Neural cell (in vitro differentiated cells): ENCODE results near the gene OSBPL5. TPM values are rescaled to one million over a fixed set of nuclear protein-coding genes. Genes with fewer than 3 reads are reported as not detected.

Experiments used
- H2AFZ ChIP-seq: fragments of 200-600, 300-800 bp; sonication (generic), shearing (Covaris generic); 2 replicates; pipeline ENCODE4 v1.6.0; 2014; ENCODE audit warnings: low read depth, mild to moderate bottlenecking, antibody characterized with exemption, low read length, moderate library complexity
- H3F3A ChIP-seq: fragments of 200-600 bp; shearing (Covaris generic); 2 replicates; pipeline ENCODE4 v1.6.1; 2016; ENCODE audit warnings: mild to moderate bottlenecking, moderate library complexity, mixed read lengths, antibody characterized with exemption, low read length; ENCODE audit not compliant: insufficient read depth, poor library complexity, severe bottlenecking
- H3K27ac ChIP-seq: fragments of 200-600, 300-800 bp; sonication (generic), shearing (Covaris generic); 2 replicates; pipeline ENCODE4 v1.5.1; 2014; ENCODE audit warnings: mild to moderate bottlenecking, low read length, moderate library complexity
- H3K27me3 ChIP-seq: fragments of 300-800, 200-600 bp; sonication (generic), shearing (Covaris generic); 2 replicates; pipeline ENCODE4 v1.6.0; 2014; ENCODE audit warnings: mild to moderate bottlenecking, low read depth, low read length, moderate library complexity; ENCODE audit not compliant: insufficient read depth
- H3K36me3 ChIP-seq: fragments of 300-800, 200-600 bp; sonication (generic), shearing (Covaris generic); 2 replicates; pipeline ENCODE4 v1.5.1; 2014; ENCODE audit warnings: mild to moderate bottlenecking, antibody characterized with exemption, low read length, moderate library complexity; ENCODE audit not compliant: insufficient read depth
- H3K4me2 ChIP-seq: fragments of 300-800, 200-600 bp; sonication (generic), shearing (Covaris generic); 2 replicates; pipeline ENCODE4 v1.6.0; 2014; ENCODE audit warnings: mild to moderate bottlenecking, low read length
- H3K4me3 ChIP-seq: fragments of 300-800, 200-600 bp; sonication (generic), shearing (Covaris generic); 2 replicates; pipeline ENCODE4 v1.5.1; 2014; ENCODE audit warnings: mild to moderate bottlenecking, low read length, moderate library complexity
- H3K79me2 ChIP-seq: fragments of 200-600 bp; shearing (Covaris generic); replicated peaks from 2 replicates; pipeline ENCODE4 v1.6.0; 2014; ENCODE audit warnings: mild to moderate bottlenecking, low read length, moderate library complexity; ENCODE audit not compliant: insufficient read depth
- H3K9ac ChIP-seq: fragments of 300-800, 200-600 bp; sonication (generic), shearing (Covaris generic); 2 replicates; pipeline ENCODE4 v1.6.1; 2016; ENCODE audit warnings: mild to moderate bottlenecking, low read length, mixed read lengths
- H3K9me2 ChIP-seq: fragments of 200-600 bp; shearing (Covaris generic); 2 replicates; pipeline ENCODE4 v1.6.1; 2016; ENCODE audit warnings: mild to moderate bottlenecking, low read length, mixed read lengths; ENCODE audit not compliant: insufficient read depth
- H3K9me3 ChIP-seq: fragments of 200-600, 300-800 bp; sonication (generic), shearing (Covaris generic); 2 replicates; pipeline ENCODE4 v1.6.1; 2016; ENCODE audit warnings: mild to moderate bottlenecking, mixed run types, low read length, moderate library complexity, mixed read lengths
- H4K20me1 ChIP-seq: fragments of 200-600 bp; shearing (Covaris generic); 2 replicates; pipeline ENCODE4 v1.6.1; 2016; ENCODE audit warnings: mild to moderate bottlenecking, mixed run types; ENCODE audit not compliant: insufficient read depth
- CTCF ChIP-seq: fragments of 450-650 bp; IDR thresholded peaks from 2 replicates; pipeline ENCODE4 v1.5.1; 2014; ENCODE audit warnings: antibody characterized with exemption, mild to moderate bottlenecking, moderate library complexity; ENCODE audit not compliant: poor library complexity, severe bottlenecking
- EP300 ChIP-seq: fragments of 450-650 bp; conservative IDR thresholded peaks from 2 replicates; pipeline ENCODE4 v1.6.1; 2014; ENCODE audit warnings: antibody characterized with exemption, mild to moderate bottlenecking, moderate library complexity; ENCODE audit not compliant: poor library complexity, severe bottlenecking
- EZH2 ChIP-seq: fragments of 200-600, 300-800 bp; shearing (Covaris generic), sonication (generic); IDR thresholded peaks from 2 replicates; pipeline ENCODE4 v1.6.1; 2014; ENCODE audit warnings: antibody characterized with exemption, low read length, borderline replicate concordance, mild to moderate bottlenecking; ENCODE audit not compliant: insufficient read depth, poor library complexity, severe bottlenecking
- MXI1 ChIP-seq: fragments of 450-650 bp; conservative IDR thresholded peaks from 2 replicates; pipeline ENCODE4 v1.6.1; 2014; ENCODE audit warnings: antibody characterized with exemption, mild to moderate bottlenecking; ENCODE audit not compliant: poor library complexity, severe bottlenecking
- POLR2AphosphoS5 ChIP-seq: IDR thresholded peaks from 2 replicates; pipeline ENCODE4 v1.6.1; 2012
- RAD21 ChIP-seq: fragments of 450-650 bp; conservative IDR thresholded peaks from 2 replicates; pipeline ENCODE4 v1.6.1; 2014; ENCODE audit warnings: antibody characterized with exemption, mild to moderate bottlenecking, moderate library complexity
- REST ChIP-seq: IDR thresholded peaks from 2 replicates; pipeline ENCODE4 v1.6.1; 2012; ENCODE audit warnings: borderline replicate concordance
- SMC3 ChIP-seq: fragments of 450-650 bp; conservative IDR thresholded peaks from 2 replicates; pipeline ENCODE4 v1.6.1; 2014; ENCODE audit warnings: antibody characterized with exemption, mild to moderate bottlenecking, moderate library complexity; ENCODE audit not compliant: poor library complexity
- TAF1 ChIP-seq: IDR thresholded peaks from 2 replicates; pipeline ENCODE4 v1.6.1; 2012; ENCODE audit warnings: low read depth
- polyA plus RNA-seq: library from polyadenylated mRNA; depleted of rRNA; stranded (reverse); fragments of >200 nt; gene quantifications from 2 replicates; pipeline ENCODE4 v1.2.3, GENCODE V29; 2014

The OSBPL5 gene
- polyA plus RNA-seq, 1 donor from 2014 or later, result 49.1 TPM

- Histone ChIP-seq H3K4me2 (no peak overlapping the region), H3K27me3 (no peaks in the 10 kb centered on the region), H4K20me1 (no peaks in the 10 kb centered on the region), H3K9me3 (no peaks in the 10 kb centered on the region), H3K4me3 (no peak overlapping the region), H3K9ac (no peak overlapping the region), H3K79me2 (no peaks in the 10 kb centered on the region), H3K36me3 (no peaks in the 10 kb centered on the region), H3F3A (no peaks in the 10 kb centered on the region), H3K27ac (no peak overlapping the region), H3K9me2 (no peaks in the 10 kb centered on the region), H2AFZ (no peak overlapping the region)
- TF ChIP-seq EP300, result no peak
- no peak for TF ChIP-seq REST
- no peak for TF ChIP-seq EZH2
- no peak for TF ChIP-seq MXI1
- no peak for TF ChIP-seq CTCF
- no peak for TF ChIP-seq RAD21
- no peak for TF ChIP-seq POLR2AphosphoS5
- TF ChIP-seq TAF1, result no peak
- TF ChIP-seq SMC3, result no peak
Measured at GRCh38 chr11:3134218-3134621, 30.9 kb downstream of the OSBPL5 start.

- H3K4me2 ChIP-seq, result no peak overlapping the region
- H3F3A ChIP-seq, result no peaks in the 10 kb centered on the region
- H3K9me3 ChIP-seq, result no peaks in the 10 kb centered on the region
- no peaks in the 10 kb centered on the region for H3K27me3 ChIP-seq
- no peaks in the 10 kb centered on the region for H3K79me2 ChIP-seq
- no peak overlapping the region for H2AFZ ChIP-seq
- no peaks in the 10 kb centered on the region for H3K9me2 ChIP-seq
- H3K9ac ChIP-seq, result no peak overlapping the region
- no peaks in the 10 kb centered on the region for H4K20me1 ChIP-seq
- H3K4me3 ChIP-seq, result no peak overlapping the region
- TF ChIP-seq TAF1, result no peak
- no peak for TF ChIP-seq RAD21
- TF ChIP-seq MXI1, result no peak
- no peak for TF ChIP-seq EZH2
- no peak for TF ChIP-seq CTCF
- no peak for TF ChIP-seq REST
- no peak for TF ChIP-seq EP300
- no peaks in the 10 kb centered on the region for H3K36me3 ChIP-seq
- H3K27ac ChIP-seq, result no peak overlapping the region
Measured at GRCh38 chr11:3133261-3134217, 31.6 kb downstream of the OSBPL5 start.
